Mesenchymal stem cell (in vitro differentiated cells and primary cell): Measurements from ENCODE around the gene DEK.

Experiments used
- DNase-seq: peaks from one replicate; pipeline ENCODE4 v3.0.0-alpha.2; 2013
- H2AFZ ChIP-seq: one replicate; pipeline ENCODE4 v1.6.1; 2013; ENCODE audit warnings: low read depth, mild to moderate bottlenecking, control low read depth, inconsistent platforms, low read length, moderate library complexity
- H2AK5ac ChIP-seq: 2 replicates; pipeline ENCODE4 v1.6.1; 2013; ENCODE audit warnings: low read length, moderate library complexity, mild to moderate bottlenecking, inconsistent platforms; ENCODE audit not compliant: severe bottlenecking
- H2BK120ac ChIP-seq: one replicate; pipeline ENCODE4 v1.6.1; 2013; ENCODE audit warnings: low read depth, mild to moderate bottlenecking, inconsistent platforms, low read length, moderate library complexity
- H2BK12ac ChIP-seq, 2 experiments: one replicate each; pipeline ENCODE4 v1.6.1; 2013; ENCODE audit warnings: inconsistent platforms in 2 of 2, low read length in 2 of 2, mild to moderate bottlenecking in 2 of 2, moderate library complexity in 2 of 2, control low read depth in 1 of 2
- H2BK15ac ChIP-seq: one replicate; pipeline ENCODE4 v1.6.1; 2013; ENCODE audit warnings: mild to moderate bottlenecking, low read depth, inconsistent platforms; ENCODE audit not compliant: poor library complexity, severe bottlenecking
- H2BK5ac ChIP-seq: 2 replicates; pipeline ENCODE4 v1.6.1; 2013; ENCODE audit warnings: low read depth, mild to moderate bottlenecking, low read length, control low read depth, inconsistent platforms; ENCODE audit not compliant: poor library complexity, severe bottlenecking
- H3K14ac ChIP-seq, 2 experiments: one replicate each; pipeline ENCODE4 v1.6.1; 2013; ENCODE audit warnings: inconsistent platforms in 2 of 2, low read length in 2 of 2, control low read depth in 1 of 2, mild to moderate bottlenecking in 1 of 2, moderate library complexity in 1 of 2
- H3K18ac ChIP-seq, 2 experiments: one replicate each; pipeline ENCODE4 v1.6.1; 2013; ENCODE audit warnings: inconsistent platforms in 2 of 2, low read length in 2 of 2, control low read depth in 1 of 2, low read depth in 1 of 2, mild to moderate bottlenecking in 1 of 2
- H3K23ac ChIP-seq, 2 experiments: one replicate each; pipeline ENCODE4 v1.6.1; 2013; ENCODE audit warnings: inconsistent platforms in 2 of 2, low read length in 2 of 2, mild to moderate bottlenecking in 2 of 2, moderate library complexity in 2 of 2, control low read depth in 1 of 2
- H3K27ac ChIP-seq: 2 replicates; pipeline ENCODE4 v1.5.1; 2013; ENCODE audit warnings: mild to moderate bottlenecking, moderate library complexity, low read length, control low read depth, inconsistent platforms; ENCODE audit not compliant: poor library complexity, severe bottlenecking
- H3K27me3 ChIP-seq, 2 experiments: 2 replicates each; pipeline versions ENCODE4 v1.6.1 to v1.7.0; 2013; ENCODE audit warnings: low read length in 2 of 2, mild to moderate bottlenecking in 2 of 2, moderate library complexity in 2 of 2, control low read depth in 1 of 2, inconsistent platforms in 1 of 2; ENCODE audit not compliant: control insufficient read depth in 1 of 2, insufficient read depth in 1 of 2
- H3K36me3 ChIP-seq, 2 experiments: 2 replicates each; pipeline versions ENCODE4 v1.6.1 to v1.7.0; 2013; ENCODE audit warnings: low read length in 2 of 2, control low read depth in 1 of 2, inconsistent platforms in 1 of 2, low read depth in 1 of 2, mild to moderate bottlenecking in 1 of 2; ENCODE audit not compliant: insufficient read depth in 2 of 2, control insufficient read depth in 1 of 2
- H3K4ac ChIP-seq, 2 experiments: one replicate each; pipeline ENCODE4 v1.6.1; 2013; ENCODE audit warnings: inconsistent platforms in 2 of 2, low read length in 2 of 2, mild to moderate bottlenecking in 2 of 2, moderate library complexity in 2 of 2, control low read depth in 1 of 2, low read depth in 1 of 2
- H3K4me1 ChIP-seq: 2 replicates; pipeline ENCODE4 v1.6.1; 2013; ENCODE audit warnings: low read depth, low read length, control low read depth; ENCODE audit not compliant: control insufficient read depth, insufficient read depth
- H3K4me2 ChIP-seq: 2 replicates; pipeline ENCODE4 v1.6.1; 2013; ENCODE audit warnings: low read length, mild to moderate bottlenecking, inconsistent platforms; ENCODE audit not compliant: poor library complexity, severe bottlenecking
- H3K4me3 ChIP-seq, 2 experiments: 2 replicates each; pipeline versions ENCODE4 v1.5.1 to v1.7.0; 2013; ENCODE audit warnings: low read length in 2 of 2, mild to moderate bottlenecking in 2 of 2, control low read depth in 1 of 2, low read depth in 1 of 2; ENCODE audit not compliant: insufficient read depth in 1 of 2
- H3K79me1 ChIP-seq: replicated peaks from 2 replicates; pipeline ENCODE4 v1.6.1; 2013; ENCODE audit warnings: mild to moderate bottlenecking, control low read depth, low read length, inconsistent platforms; ENCODE audit not compliant: poor library complexity, severe bottlenecking
- H3K9ac ChIP-seq: 2 replicates; pipeline ENCODE4 v1.7.0; 2013; ENCODE audit warnings: mild to moderate bottlenecking, low read length, moderate library complexity
- H3K9me3 ChIP-seq: 2 replicates; pipeline ENCODE4 v1.7.0; 2013; ENCODE audit warnings: mild to moderate bottlenecking, low read length; ENCODE audit not compliant: control insufficient read depth
- H4K8ac ChIP-seq: one replicate; pipeline ENCODE4 v1.6.1; 2013; ENCODE audit warnings: inconsistent platforms, mild to moderate bottlenecking, low read length, moderate library complexity
- H4K91ac ChIP-seq: one replicate; pipeline ENCODE4 v1.6.1; 2013; ENCODE audit warnings: mild to moderate bottlenecking, low read length, inconsistent platforms
- WGBS: methylation state at CpG from one replicate; pipeline ENCODE4 v1.1.7; 2013; ENCODE audit warnings: mixed read lengths; 5-methylcytosine and 5-hydroxymethylcytosine counted together

The DEK gene

DNA sequence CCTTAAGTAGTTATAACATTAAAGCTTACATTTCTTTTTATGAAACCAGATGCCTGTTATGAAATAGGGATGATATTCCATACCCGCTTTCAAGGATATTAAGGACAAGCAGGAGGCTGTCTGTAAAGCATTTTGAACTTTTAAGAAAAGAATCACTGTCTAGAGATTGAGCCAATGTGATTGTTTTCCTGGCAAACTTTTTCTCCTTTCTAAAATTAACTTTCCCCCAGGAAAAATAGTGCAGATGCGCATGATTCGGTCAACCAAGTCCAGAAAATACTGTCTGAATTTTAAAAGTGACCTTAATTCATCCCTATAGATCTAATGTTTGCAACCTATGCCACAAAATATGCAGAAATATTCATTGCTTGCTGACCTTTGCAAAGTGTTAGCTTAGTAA, 15.1 kb upstream of the DEK start:
- Histone ChIP-seq H4K8ac (no peak overlapping the region), H3K9me3 (no peaks in the 10 kb centered on the region), H3K4me2 (no peak overlapping the region), H2BK120ac (no peak overlapping the region), H3K4me3 (no peak overlapping the region), H3K14ac (no peak overlapping the region), H3K23ac (no peak overlapping the region), H3K4ac (no peak overlapping the region), H3K4me1 (peaks cover 11% of the 10 kb centered on the region), H2BK5ac (no peak overlapping the region), H3K18ac (no peak overlapping the region), H2BK15ac (no peak overlapping the region), H3K9ac (no peak overlapping the region), H3K36me3 (no peaks in the 10 kb centered on the region), H3K27me3 (peaks cover 27 to 37% of the 10 kb centered on the region in 2 experiments), H3K27ac (no peak overlapping the region), H4K91ac (no peak overlapping the region), H2BK12ac (no peak overlapping the region), H2AK5ac (no peak overlapping the region), H3K79me1 (no peaks in the 10 kb centered on the region), H2AFZ (no peak overlapping the region)
- WGBS, result 100% methylated on average over 3 of the region's 3 CpGs
- DNase-seq, result no peak

DNA sequence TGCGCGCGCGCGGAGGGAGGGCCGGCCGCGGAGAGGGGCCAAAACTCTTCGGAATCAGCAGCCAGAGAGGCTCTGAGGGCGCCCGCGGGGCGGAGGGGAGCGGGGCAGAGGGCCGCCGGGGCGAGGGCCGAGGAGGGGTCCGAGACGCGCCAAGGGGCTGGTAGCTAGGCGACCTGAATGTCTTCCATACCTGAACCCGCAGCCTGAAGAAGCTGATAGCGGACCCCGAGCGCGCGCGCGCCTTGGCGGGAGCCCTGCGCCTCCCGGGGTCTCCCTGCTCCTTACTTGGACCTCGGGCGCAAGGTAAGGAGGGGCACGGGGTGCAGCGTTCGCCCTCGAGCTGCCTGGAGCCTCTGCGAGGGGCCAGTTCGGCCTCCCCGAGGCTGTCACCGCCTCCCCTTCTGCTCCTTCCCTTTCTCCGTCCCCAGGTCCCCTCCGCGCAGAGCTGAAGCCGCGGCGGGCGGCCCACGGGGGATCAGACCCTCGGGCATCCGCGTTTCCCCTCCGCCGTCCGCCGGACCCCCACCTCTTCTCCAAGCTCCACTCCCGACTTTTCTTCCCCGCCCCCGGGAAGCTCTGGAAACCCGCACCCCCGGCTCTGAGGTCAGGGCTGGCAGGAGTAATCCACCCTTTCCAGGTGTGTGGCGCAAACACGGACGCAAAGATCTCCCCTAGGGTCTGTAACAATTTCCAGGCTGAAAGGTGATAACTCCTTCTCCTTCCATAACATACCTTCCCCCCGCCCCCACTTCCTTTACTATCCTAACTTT, 13.1 kb upstream of the DEK start:
- Histone ChIP-seq H2BK5ac (no peak overlapping the region), H3K4me3 (peak overlapping the region; percentile 66 to 72), H3K27me3 (peaks cover 27 to 37% of the 10 kb centered on the region in 2 experiments), H3K4me1 (peaks cover 10% of the 10 kb centered on the region), H2BK120ac (no peak overlapping the region), H3K36me3 (no peaks in the 10 kb centered on the region), H3K9ac (peak overlapping the region; percentile 26), H3K4me2 (peak overlapping the region; percentile 99), H2AK5ac (no peak overlapping the region), H2BK15ac (no peak overlapping the region), H4K8ac (no peak overlapping the region), H4K91ac (no peak overlapping the region), H3K18ac (no peak overlapping the region), H3K14ac (peak overlapping the region in 1 of 2 experiments; percentile 15), H3K27ac (no peak overlapping the region), H3K23ac (peak overlapping the region in 1 of 2 experiments; percentile 95), H2BK12ac (no peak overlapping the region), H2AFZ (peak overlapping the region; percentile 74), H3K4ac (no peak overlapping the region), H3K79me1 (no peaks in the 10 kb centered on the region), H3K9me3 (no peaks in the 10 kb centered on the region)
- DNase-seq, result no peak
- 2% methylated on average over 65 of the region's 67 CpGs for WGBS

DNA sequence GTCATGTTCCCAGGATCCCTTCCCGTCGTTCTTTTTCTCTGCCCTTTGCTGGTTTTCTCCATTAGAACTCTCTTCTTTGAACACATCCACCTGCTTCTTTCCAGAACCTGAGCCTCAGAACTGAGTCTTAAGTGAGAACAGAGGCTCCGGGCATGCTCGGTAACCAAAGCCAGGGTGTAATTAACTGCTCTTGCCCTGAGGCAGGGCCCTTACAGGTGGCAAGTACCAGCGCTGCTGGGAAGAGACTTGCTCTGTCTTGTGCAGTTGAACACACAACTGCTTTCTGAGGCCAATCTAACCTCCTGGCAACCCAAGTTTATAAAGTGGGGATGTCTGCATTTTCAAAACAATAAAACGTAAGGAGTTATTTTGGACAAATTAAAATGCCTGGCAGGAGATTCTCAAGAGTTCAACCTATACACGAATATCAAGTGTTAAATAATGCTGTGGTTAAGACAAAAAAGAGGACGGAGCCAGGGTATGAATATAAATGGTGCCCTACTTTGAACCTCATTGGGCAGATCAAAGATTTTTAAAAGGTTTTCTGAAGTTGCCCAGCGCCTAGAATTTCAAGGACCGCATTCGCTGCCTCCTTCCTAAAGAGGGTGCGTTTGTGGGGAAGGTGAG, 12.4 kb upstream of the DEK start:
- H3K18ac ChIP-seq, result no peak overlapping the region
- no peaks in the 10 kb centered on the region for H3K79me1 ChIP-seq
- H2BK12ac ChIP-seq, result no peak overlapping the region
- H3K4me3 ChIP-seq, result peak overlapping the region; percentile 66 to 72
- H3K27me3 ChIP-seq, result peaks cover 27 to 37% of the 10 kb centered on the region in 2 experiments
- no peak overlapping the region for H2AK5ac ChIP-seq
- H2BK5ac ChIP-seq, result no peak overlapping the region
- no peak overlapping the region for H3K27ac ChIP-seq
- no peak overlapping the region for H2AFZ ChIP-seq
- peak overlapping the region; percentile 99 for H3K4me2 ChIP-seq
- no peak for DNase-seq
- WGBS, result 26% methylated on average over 11 of the region's 12 CpGs
- peaks cover 10% of the 10 kb centered on the region for H3K4me1 ChIP-seq
- no peaks in the 10 kb centered on the region for H3K9me3 ChIP-seq
- no peaks in the 10 kb centered on the region for H3K36me3 ChIP-seq
- H3K4ac ChIP-seq, result no peak overlapping the region
- H2BK15ac ChIP-seq, result no peak overlapping the region
- peak overlapping the region; percentile 15 for H2BK120ac ChIP-seq
- no peak overlapping the region for H4K91ac ChIP-seq
- H4K8ac ChIP-seq, result no peak overlapping the region
- peak overlapping the region; percentile 26 for H3K9ac ChIP-seq
- no peak overlapping the region for H3K14ac ChIP-seq
- no peak overlapping the region for H3K23ac ChIP-seq

DNA sequence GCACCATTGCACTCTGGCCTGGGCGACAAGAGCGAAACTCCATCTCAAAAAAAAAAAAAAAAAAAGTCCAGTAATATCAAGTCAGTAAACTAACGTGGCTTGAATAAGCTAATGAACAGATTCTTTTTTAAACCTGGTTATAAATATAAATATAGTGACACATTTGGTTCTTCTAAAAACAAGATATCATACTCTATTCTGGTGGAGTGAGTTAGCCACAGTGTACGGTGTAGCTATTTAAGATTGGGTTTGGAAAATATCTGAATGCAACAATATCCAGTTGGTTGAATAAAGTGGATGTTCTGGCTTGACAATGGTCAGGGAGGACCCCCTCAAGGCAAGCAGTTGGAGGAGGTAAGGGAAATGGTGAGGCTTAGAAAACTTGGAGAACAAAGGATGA, 5.9 kb upstream of the DEK start:
- H3K27ac ChIP-seq, result no peak overlapping the region
- no peak overlapping the region for H2BK5ac ChIP-seq
- H3K36me3 ChIP-seq, result no peaks in the 10 kb centered on the region
- H3K4me2 ChIP-seq, result no peak overlapping the region
- no peak overlapping the region for H4K8ac ChIP-seq
- H2AFZ ChIP-seq, result no peak overlapping the region
- H2AK5ac ChIP-seq, result no peak overlapping the region
- peaks cover 1 to 3% of the 10 kb centered on the region in 2 experiments for H3K27me3 ChIP-seq
- H3K79me1 ChIP-seq, result no peaks in the 10 kb centered on the region
- WGBS, result 100% methylated on average over 1 of the region's 4 CpGs
- H2BK15ac ChIP-seq, result no peak overlapping the region
- H3K4me3 ChIP-seq, result no peak overlapping the region
- H3K4ac ChIP-seq, result no peak overlapping the region
- no peaks in the 10 kb centered on the region for H3K9me3 ChIP-seq
- H2BK12ac ChIP-seq, result no peak overlapping the region
- DNase-seq, result no peak
- H2BK120ac ChIP-seq, result no peak overlapping the region
- no peak overlapping the region for H3K23ac ChIP-seq
- no peak overlapping the region for H3K14ac ChIP-seq
- no peak overlapping the region for H3K9ac ChIP-seq
- no peak overlapping the region for H4K91ac ChIP-seq
- H3K18ac ChIP-seq, result no peak overlapping the region
- no peaks in the 10 kb centered on the region for H3K4me1 ChIP-seq
